Hepatocyte (in vitro differentiated cells): Measurements from ENCODE around the gene ARHGAP42. TPM values are rescaled to one million over a fixed set of nuclear protein-coding genes. Genes with fewer than 3 reads are reported as not detected.

Source experiments
- DNase-seq: peaks from one replicate; pipeline ENCODE4 v3.0.0-alpha.2; 2016; ENCODE audit warnings: low spot score
- H2AFZ ChIP-seq: fragments of 200-600 bp; sonication (generic); 2 replicates; pipeline ENCODE4 v1.6.0; 2016; ENCODE audit warnings: antibody characterized with exemption, mild to moderate bottlenecking
- H3K27ac ChIP-seq: fragments of 200-600 bp; sonication (generic); 2 replicates; pipeline ENCODE4 v1.5.1; 2016; ENCODE audit warnings: mild to moderate bottlenecking
- H3K27me3 ChIP-seq: fragments of 200-600 bp; sonication (generic); 2 replicates; pipeline ENCODE4 v1.6.1; 2016
- H3K36me3 ChIP-seq: fragments of 200-600 bp; sonication (generic); replicated peaks from 2 replicates; pipeline ENCODE4 v1.5.1; 2016; ENCODE audit warnings: low read depth; ENCODE audit not compliant: insufficient read depth
- H3K4me1 ChIP-seq: fragments of 200-600 bp; sonication (generic); 2 replicates; pipeline ENCODE4 v1.5.1; 2016; ENCODE audit warnings: mild to moderate bottlenecking, moderate library complexity; ENCODE audit not compliant: insufficient read depth
- H3K4me2 ChIP-seq: fragments of 200-600 bp; sonication (generic); 2 replicates; pipeline ENCODE4 v1.6.0; 2016
- H3K4me3 ChIP-seq: fragments of 200-600 bp; sonication (generic); 2 replicates; pipeline ENCODE4 v1.5.1; 2016; ENCODE audit warnings: mild to moderate bottlenecking
- H3K79me2 ChIP-seq: fragments of 200-600 bp; sonication (generic); 2 replicates; pipeline ENCODE4 v1.6.0; 2017; ENCODE audit warnings: mild to moderate bottlenecking
- H3K9me2 ChIP-seq: fragments of 200-600 bp; sonication (generic); replicated peaks from 2 replicates; pipeline ENCODE4 v1.6.0; 2017; ENCODE audit warnings: mild to moderate bottlenecking; ENCODE audit not compliant: insufficient read depth
- H3K9me3 ChIP-seq: fragments of 200-600 bp; sonication (generic); 2 replicates; pipeline ENCODE4 v1.5.1; 2016; ENCODE audit warnings: low read depth, mild to moderate bottlenecking
- H4K20me1 ChIP-seq: fragments of 200-600 bp; sonication (generic); 2 replicates; pipeline ENCODE4 v1.6.0; 2016; ENCODE audit warnings: mild to moderate bottlenecking; ENCODE audit not compliant: insufficient read depth, poor library complexity, severe bottlenecking
- CTCF ChIP-seq: fragments of 200-600 bp; sonication (generic); IDR thresholded peaks from 2 replicates; pipeline ENCODE4 v1.5.1; 2016; ENCODE audit warnings: antibody characterized with exemption, mild to moderate bottlenecking; ENCODE audit not compliant: poor library complexity
- EZH2 ChIP-seq: fragments of 200-600 bp; sonication (generic); IDR thresholded peaks from 2 replicates; pipeline ENCODE4 v1.6.1; 2016; ENCODE audit warnings: antibody characterized with exemption, mild to moderate bottlenecking, borderline replicate concordance
- EZH2phosphoT487 ChIP-seq: fragments of 200-600 bp; sonication (generic); IDR thresholded peaks from one replicate; pipeline ENCODE4 v1.6.1; 2018; ENCODE audit warnings: antibody characterized with exemption, mild to moderate bottlenecking, low read depth, moderate library complexity; ENCODE audit not compliant: unreplicated experiment, severe bottlenecking
- WGBS: methylation state at CpG from one replicate; pipeline ENCODE4 v1.1.6; 2016; ENCODE audit warnings: low lambda C conversion rate; ENCODE audit errors: missing lambda C conversion rate; 5-methylcytosine and 5-hydroxymethylcytosine counted together
- polyA plus RNA-seq: library from polyadenylated mRNA; unstranded; fragments of >200 nt; fragmentation: Nextera tagmentation; extraction: Ambion mirVana; gene quantifications from 2 replicates; pipeline ENCODE4 v1.2.1, GENCODE V29; 2016
- total RNA-seq: library from RNA; depleted of rRNA; stranded (reverse); fragments of >200 nt; gene quantifications from 2 replicates; pipeline ENCODE4 v1.2.3, GENCODE V29; 2014

The ARHGAP42 gene
- total and polyA plus RNA-seq, 2 experiments from 2014 or later, result 8.7 to 26.5 TPM

GRCh38 chr11:100866453-100866852 is 179.4 kb downstream of the ARHGAP42 start:
- Histone ChIP-seq H3K4me1 (peaks cover 7% of the 10 kb centered on the region), H2AFZ (no peak overlapping the region), H3K9me3 (no peaks in the 10 kb centered on the region), H3K36me3 (no peaks in the 10 kb centered on the region), H3K79me2 (peaks cover 2% of the 10 kb centered on the region), H3K9me2 (no peaks in the 10 kb centered on the region), H4K20me1 (no peaks in the 10 kb centered on the region), H3K27ac (no peak overlapping the region), H3K4me3 (no peak overlapping the region), H3K27me3 (no peaks in the 10 kb centered on the region), H3K4me2 (no peak overlapping the region)
- no peak for DNase-seq
- TF ChIP-seq CTCF (no peak), EZH2 (no peak), EZH2phosphoT487 (no peak)

- Histone ChIP-seq H3K79me2 (peaks cover 2% of the 10 kb centered on the region), H3K4me3 (no peak overlapping the region), H3K9me3 (no peaks in the 10 kb centered on the region), H4K20me1 (no peaks in the 10 kb centered on the region), H3K4me2 (no peak overlapping the region), H3K4me1 (peaks cover 7% of the 10 kb centered on the region), H3K27me3 (no peaks in the 10 kb centered on the region), H2AFZ (no peak overlapping the region), H3K9me2 (no peaks in the 10 kb centered on the region), H3K27ac (no peak overlapping the region), H3K36me3 (no peaks in the 10 kb centered on the region)
- WGBS, result 89% methylated on average over 2 of the region's 2 CpGs
- TF ChIP-seq CTCF (no peak), EZH2 (no peak), EZH2phosphoT487 (no peak)
- DNase-seq, result no peak
These were observed 180.5 kb downstream of the ARHGAP42 start for GRCh38 chr11:100867606-100868005.

GRCh38 chr11:100869328-100869727 is 182.2 kb downstream of the ARHGAP42 start:
- peaks cover 4% of the 10 kb centered on the region for H3K4me1 ChIP-seq
- no peaks in the 10 kb centered on the region for H4K20me1 ChIP-seq
- TF ChIP-seq EZH2 (no peak), CTCF (no peak), EZH2phosphoT487 (no peak)
- no peaks in the 10 kb centered on the region for H3K36me3 ChIP-seq
- H3K4me2 ChIP-seq, result no peak overlapping the region
- H2AFZ ChIP-seq, result no peak overlapping the region
- no peaks in the 10 kb centered on the region for H3K27me3 ChIP-seq
- DNase-seq, result no peak
- H3K4me3 ChIP-seq, result no peak overlapping the region
- H3K27ac ChIP-seq, result no peak overlapping the region
- H3K9me3 ChIP-seq, result no peaks in the 10 kb centered on the region
- H3K79me2 ChIP-seq, result peaks cover 2% of the 10 kb centered on the region
- no peaks in the 10 kb centered on the region for H3K9me2 ChIP-seq
- 80% methylated on average over 1 of the region's 1 CpG for WGBS

- H4K20me1 ChIP-seq, result no peaks in the 10 kb centered on the region
- H3K36me3 ChIP-seq, result no peaks in the 10 kb centered on the region
- no peaks in the 10 kb centered on the region for H3K79me2 ChIP-seq
- DNase-seq, result peak; percentile 9
- no peak overlapping the region for H3K27ac ChIP-seq
- peaks cover 4% of the 10 kb centered on the region for H3K4me1 ChIP-seq
- no peak overlapping the region for H2AFZ ChIP-seq
- H3K27me3 ChIP-seq, result no peaks in the 10 kb centered on the region
- TF ChIP-seq EZH2phosphoT487, result no peak
- no peak for TF ChIP-seq EZH2
- TF ChIP-seq CTCF, result no peak
- no peaks in the 10 kb centered on the region for H3K9me3 ChIP-seq
- H3K4me2 ChIP-seq, result no peak overlapping the region
- no peak overlapping the region for H3K4me3 ChIP-seq
- 63% methylated on average over 4 of the region's 4 CpGs for WGBS
- no peaks in the 10 kb centered on the region for H3K9me2 ChIP-seq
These were observed 183.1 kb downstream of the ARHGAP42 start for GRCh38 chr11:100870138-100870537.
